GM10248 (cell line): ENCODE data around the gene TRPM2.

Experiments used
- CTCF ChIA-PET: fragments of 300-600 bp; sonication (Branson Sonifier 250); formaldehyde crosslinking; extraction: SDS; loops from one replicate; lab custom pipeline; 2021; ENCODE audit warnings: antibody characterized with exemption; lab: Yijun Ruan, JAX
- POLR2A ChIA-PET: fragments of 350-650 bp; sonication (Branson Sonifier 250); formaldehyde crosslinking; extraction: SDS; loops from one replicate; lab custom pipeline; 2020; ENCODE audit warnings: antibody characterized with exemption; lab: Yijun Ruan, JAX
- DNase-seq: peaks from one replicate; pipeline ENCODE4 v3.0.0; 2012; ENCODE audit errors: extremely low spot score
- CTCF ChIP-seq: IDR thresholded peaks from 2 replicates; pipeline ENCODE4 v1.5.1; 2012; ENCODE audit warnings: mild to moderate bottlenecking, low read depth; ENCODE audit errors: extremely low read depth, missing control alignments, control extremely low read depth

Gene TRPM2

GRCh38 chr21:44319407-44320065 is 33.9 kb upstream of the TRPM2 start:
- POLR2A ChIA-PET = interaction anchor here (1.0 kb wide), 1 partner anchor 10 kb away, joined by 5 read pairs; no protein-coding TSS in a partner anchor
- no peak for DNase-seq
- no peak for TF ChIP-seq CTCF
- CTCF ChIA-PET = interaction anchor here (1.0 to 2.1 kb wide), 3 partner anchors 9 to 24 kb away, joined by 3 to 7 read pairs (median 4); no protein-coding TSS in a partner anchor

DNA sequence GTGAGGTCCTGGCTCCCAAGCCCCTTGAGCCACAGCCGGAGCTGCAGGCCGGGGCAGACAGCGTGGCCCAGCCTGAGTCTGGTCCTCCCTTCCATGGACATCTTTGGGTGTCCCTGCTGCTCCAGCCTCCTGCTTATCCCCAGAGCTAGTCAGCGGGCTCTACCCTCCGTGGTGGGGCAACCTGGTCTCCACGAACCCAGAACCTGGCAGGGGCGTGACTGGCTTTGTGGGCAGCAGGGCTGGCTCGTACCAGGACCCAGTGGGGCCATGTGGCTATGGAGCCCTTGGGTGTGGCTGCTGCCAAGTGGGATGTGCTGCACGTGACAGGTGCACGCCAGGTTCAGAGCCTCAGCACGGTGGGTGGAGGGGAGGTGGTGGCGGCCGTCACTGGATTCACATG is 32.6 kb upstream of the TRPM2 start:
- CTCF ChIA-PET = no interaction called here
- TF ChIP-seq CTCF = no peak

DNA sequence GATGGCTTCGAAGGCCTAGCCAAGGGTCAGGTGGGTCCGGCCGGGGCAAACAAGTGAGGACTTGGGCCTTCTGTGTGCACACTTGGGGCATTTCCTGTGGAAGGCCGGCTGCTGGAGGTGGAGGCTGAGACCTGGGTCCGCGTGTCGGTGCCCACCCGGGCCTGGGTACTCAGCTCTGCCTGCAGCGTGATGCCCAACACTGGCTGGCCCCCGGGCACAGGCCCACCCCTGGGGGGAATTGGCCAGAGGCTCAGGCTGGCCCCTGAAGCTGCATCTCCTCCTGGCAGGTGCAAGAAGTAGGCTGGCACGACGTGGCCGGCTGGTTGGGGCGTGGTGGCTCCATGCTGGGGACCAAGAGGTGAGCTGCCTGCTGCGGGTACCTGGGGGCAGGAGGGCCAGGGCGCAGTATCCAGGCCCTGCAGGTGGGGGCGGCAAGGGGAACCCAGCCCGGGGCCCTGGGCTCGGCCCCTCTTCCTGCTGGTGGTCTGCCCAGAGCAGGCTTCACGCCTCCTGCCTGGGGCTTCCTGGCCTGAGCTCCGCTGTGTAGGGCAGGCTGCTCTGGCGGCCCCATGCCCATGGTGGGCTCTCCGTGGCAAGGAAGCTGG is 31.5 kb upstream of the TRPM2 start:
- no peak for TF ChIP-seq CTCF
- POLR2A ChIA-PET = no interaction called here
- no peak for DNase-seq
- CTCF ChIA-PET = interaction anchor here (0.6 kb wide), 1 partner anchor 428 kb away, joined by 3 read pairs; no protein-coding TSS in a partner anchor

More for the DNA sequence above, 32.6 kb upstream of the TRPM2 start:
- DNase-seq = no peak
- POLR2A ChIA-PET = no interaction called here

DNA sequence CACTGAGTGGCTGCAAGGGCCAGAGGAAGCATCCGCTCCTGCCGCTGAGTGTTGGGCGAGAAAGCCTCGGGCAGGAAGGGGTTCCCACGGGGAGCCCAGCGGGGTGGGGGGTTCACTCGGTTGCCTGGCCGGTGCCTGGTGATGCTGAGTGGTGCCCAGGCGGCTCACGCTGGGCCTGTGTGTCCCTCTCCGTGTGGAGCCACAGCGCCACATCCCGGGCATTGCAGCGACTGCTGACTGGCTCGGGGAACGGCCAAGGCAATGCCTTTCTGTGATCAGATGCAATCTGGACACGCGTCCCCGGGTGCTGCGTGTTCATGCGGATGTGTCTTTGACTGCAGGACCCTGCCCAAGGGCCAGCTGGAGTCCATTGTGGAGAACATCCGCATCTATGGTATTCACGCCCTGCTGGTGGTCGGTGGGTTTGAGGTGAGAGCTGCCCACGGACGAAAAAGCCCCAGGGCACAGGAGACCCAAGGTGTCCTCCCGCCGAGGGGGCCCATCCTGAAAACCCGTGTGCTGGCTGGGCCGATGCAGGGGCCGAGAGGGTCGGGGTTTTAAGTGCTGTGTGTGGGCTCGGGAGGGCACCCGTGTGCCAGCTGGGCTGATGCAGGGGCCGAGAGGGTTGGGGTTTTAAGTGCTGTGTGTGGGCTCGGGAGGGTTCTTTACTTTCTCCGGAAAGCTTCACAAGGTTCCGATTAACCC is 30.6 kb upstream of the TRPM2 start:
- CTCF ChIA-PET = no interaction called here

DNA sequence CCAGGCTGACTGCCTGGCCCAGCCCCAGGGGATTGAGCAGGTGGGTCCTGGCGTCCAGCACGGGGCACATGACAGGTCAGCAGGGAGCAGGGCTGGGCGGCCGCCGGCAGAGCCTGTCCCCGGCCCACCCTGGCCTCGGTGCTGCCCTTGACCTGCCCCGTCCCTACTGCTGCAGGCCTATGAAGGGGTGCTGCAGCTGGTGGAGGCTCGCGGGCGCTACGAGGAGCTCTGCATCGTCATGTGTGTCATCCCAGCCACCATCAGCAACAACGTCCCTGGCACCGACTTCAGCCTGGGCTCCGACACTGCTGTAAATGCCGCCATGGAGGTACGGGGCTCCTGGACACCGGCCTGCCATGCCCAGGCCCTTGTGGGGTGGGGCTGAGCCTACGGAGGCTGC is 29.8 kb upstream of the TRPM2 start:
- DNase-seq = no peak
- ChIA-PET POLR2A (interaction anchor here (0.6 kb wide), 1 partner anchor 323 kb away, joined by 5 read pairs; the partner anchor contains the start of gene KRTAP10-11), CTCF (interaction anchor here (2.7 kb wide), 1 partner anchor 26 kb away, joined by 7 read pairs; no protein-coding TSS in a partner anchor)
- TF ChIP-seq CTCF = no peak

More for the DNA sequence above, 30.6 kb upstream of the TRPM2 start:
- TF ChIP-seq CTCF = no peak
- POLR2A ChIA-PET = no interaction called here
- no peak for DNase-seq

DNA sequence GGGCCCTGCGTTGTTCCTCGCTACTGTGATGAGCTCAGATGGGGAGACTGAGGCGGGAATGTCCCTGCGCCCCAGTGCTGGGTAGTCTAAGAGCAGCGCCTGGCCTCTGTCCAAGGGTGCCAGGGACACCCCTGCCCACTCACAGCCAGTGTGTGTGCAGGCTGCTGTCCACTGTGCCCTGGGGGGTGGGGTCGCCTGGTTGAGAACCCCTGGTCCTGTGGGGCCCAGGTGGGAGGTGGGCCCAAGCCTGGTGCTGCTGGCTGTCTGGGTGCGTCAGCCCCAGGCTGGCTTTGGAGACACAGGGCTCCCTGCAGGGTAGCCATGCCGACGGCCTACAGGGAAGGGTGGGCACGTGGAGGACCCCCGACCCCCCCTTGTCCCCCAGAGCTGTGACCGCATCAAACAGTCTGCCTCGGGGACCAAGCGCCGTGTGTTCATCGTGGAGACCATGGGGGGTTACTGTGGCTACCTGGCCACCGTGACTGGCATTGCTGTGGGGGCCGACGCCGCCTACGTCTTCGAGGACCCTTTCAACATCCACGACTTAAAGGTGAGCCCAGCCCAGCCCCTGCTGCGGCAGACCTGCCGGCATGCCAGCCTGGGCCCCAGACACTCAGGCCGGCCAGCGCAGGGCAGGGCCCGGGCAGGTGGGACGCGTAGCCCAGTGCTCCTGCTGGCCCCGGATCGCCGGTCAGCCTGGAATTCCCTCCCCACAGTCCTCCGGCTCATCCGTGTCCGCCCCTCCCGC is 29.1 kb upstream of the TRPM2 start:
- ChIA-PET POLR2A (no interaction called here), CTCF (interaction anchor here (2.7 kb wide), 1 partner anchor 26 kb away, joined by 7 read pairs; no protein-coding TSS in a partner anchor)
- no peak for TF ChIP-seq CTCF
- DNase-seq = no peak
